Spleen (tissue), 11 donors: ENCODE data around the gene FBXO9. TPM values are rescaled to one million over a fixed set of nuclear protein-coding genes. Genes with fewer than 3 reads are reported as not detected.
"Not testable (repeated sequence)": the region's sequence is repeated elsewhere in the genome, so short reads cannot be mapped to it uniquely, and the experiment has no call there.

Source experiments
- DNase-seq: peaks from one replicate; pipeline ENCODE4 v3.0.0-alpha.2; 2020
- H3K27ac ChIP-seq, 8 donors: fragments of 200-600 bp; sonication (generic) in 7 of 8; 1 replicate in 4 of 8; 2 replicates in 4 of 8; pipeline versions ENCODE4 v1.5.0 to v1.8.0; 2016 to 2021; ENCODE audit warnings: inconsistent platforms in 4 of 8, mild to moderate bottlenecking in 4 of 8, moderate library complexity in 1 of 8
- H3K27me3 ChIP-seq, 7 donors: fragments of 200-600 bp; sonication (generic) in 6 of 7; replicated peaks in 1 of 7; 1 replicate in 4 of 7; 2 replicates in 3 of 7; pipeline versions ENCODE4 v1.5.0 to v1.8.0; 2016 to 2021; ENCODE audit warnings: inconsistent platforms in 3 of 7, mild to moderate bottlenecking in 1 of 7
- H3K36me3 ChIP-seq, 6 donors: fragments of 200-600 bp; sonication (generic) in 5 of 6; 1 replicate in 4 of 6; 2 replicates in 2 of 6; pipeline versions ENCODE4 v1.5.0 to v1.8.0; 2016 to 2021; ENCODE audit warnings: inconsistent platforms in 2 of 6
- H3K4me1 ChIP-seq, 6 donors: fragments of 200-600 bp; sonication (generic) in 5 of 6; 1 replicate in 3 of 6; 2 replicates in 3 of 6; pipeline versions ENCODE4 v1.5.0 to v1.8.0; 2016 to 2021; ENCODE audit warnings: inconsistent platforms in 3 of 6
- H3K4me3 ChIP-seq, 8 donors: fragments of 200-600 bp; sonication (generic) in 7 of 8; 1 replicate in 4 of 8; 2 replicates in 4 of 8; pipeline versions ENCODE4 v1.5.0 to v1.8.0; 2016 to 2021; ENCODE audit warnings: inconsistent platforms in 4 of 8, mild to moderate bottlenecking in 4 of 8, moderate library complexity in 2 of 8
- H3K9me3 ChIP-seq, 8 donors: fragments of 200-600 bp; sonication (generic) in 7 of 8; 1 replicate in 4 of 8; 2 replicates in 4 of 8; pipeline versions ENCODE4 v1.5.0 to v1.8.0; 2016 to 2021; ENCODE audit warnings: inconsistent platforms in 4 of 8
- CTCF ChIP-seq, 11 experiments: fragments of 200-600 bp in 7 of 11; fragments of 450-650 bp in 4 of 11; sonication (generic) in 4 of 11; IDR thresholded peaks in 8 of 11; conservative IDR thresholded peaks in 3 of 11; 1 replicate in 7 of 11; 2 replicates in 4 of 11; pipeline versions ENCODE4 v1.4.0 to v1.8.0; 2016 to 2021; ENCODE audit warnings: antibody characterized with exemption in 11 of 11, inconsistent platforms in 4 of 11, mild to moderate bottlenecking in 1 of 11
- POLR2A ChIP-seq, 3 donors: fragments of 450-650 bp; IDR thresholded peaks; one replicate each; pipeline ENCODE4 v1.5.1; 2017; ENCODE audit warnings: antibody characterized with exemption in 3 of 3, mild to moderate bottlenecking in 1 of 3
- POLR2AphosphoS5 ChIP-seq, 3 donors: sonication (generic); formaldehyde crosslinking; IDR thresholded peaks; one replicate each; pipeline ENCODE4 v1.5.1; 2017; ENCODE audit warnings: antibody characterized with exemption in 3 of 3
- WGBS, 5 donors: extraction: QIAGEN DNeasy Blood & Tissue Kit in 3 of 5; methylation state at CpG; one replicate each; pipeline versions ENCODE4 v1.1.5 to v1.1.7; 2013 to 2018; 5-methylcytosine and 5-hydroxymethylcytosine counted together
- intact Hi-C: fragments of 100-400 bp; cut with DNase I; formaldehyde crosslinking; loops from one replicate; pipeline ENCODE4 v1.15.0; 2023; ENCODE audit warnings: low total_unique reads
- polyA plus RNA-seq, 3 donors: library from polyadenylated mRNA; stranded (reverse); fragments of 200-250 nt; gene quantifications; one replicate each; pipeline ENCODE4 v1.2.1, GENCODE V29; 2013
- total RNA-seq, 7 donors: library from RNA; depleted of rRNA in 3 of 7; stranded (reverse); fragments of >200 nt in 3 of 7; fragmentation: NEBNext Ultra II Directional in 4 of 7; extraction: Animal tissue kit (Norgen Biotek cat#: 25700) in 4 of 7; gene quantifications; one replicate each; pipeline versions ENCODE4 v1.1.0 to v1.2.1, GENCODE V29; 2016 to 2021
- donor health status: healthy with polysubstance abuse.
- donor health status: DM: no; HTN: no; CAD: no; lungs with moderate emphysema.
- donor health status: DM: no; HTN: no; CAD: no.
- donor health status: Bipolar disorder and iron deficiency.
- donor health status: healthy.
- donor health status: DM: no; HTN: no; CAD: no.
- donor health status: DM: yes; HTN: yes; CAD: no.

FBXO9 gene
- total and polyA plus RNA-seq, 10 donors, result 21.4 to 115 (median 69.5) TPM

- intact Hi-C loops, result no loop called here
- DNase-seq, result no peak
Measured at GRCh38 chr6:53058388-53059195, 6.6 kb upstream of the FBXO9 start.

GRCh38 chr6:53059648-53060589, 5.3 kb upstream of the FBXO9 start:
- peak overlapping the region in 1 of 8 donors; percentile 95 for H3K27ac ChIP-seq

More at GRCh38 chr6:53058388-53059195, 6.6 kb upstream of the FBXO9 start:
- Histone ChIP-seq H3K4me1 (peaks cover 25 to 72% (median 49%) of the 10 kb centered on the region in 6 donors), H3K9me3 (no peaks in the 10 kb centered on the region), H3K27ac (no peak overlapping the region), H3K4me3 (no peak overlapping the region), H3K27me3 (no peaks in the 10 kb centered on the region), H3K36me3 (peaks cover 0 to 12% (median 0%) of the 10 kb centered on the region in 6 donors)
- 83 to 90% (median 87%) methylated on average over 4 of the region's 4 CpGs for WGBS, 5 donors
- no peak for TF ChIP-seq POLR2A (IDR thresholded peaks at IDR 0.05)
- no peak for TF ChIP-seq CTCF (IDR thresholded peaks at IDR 0.05 in 8 of 11, conservative IDR thresholded peaks at IDR 0.05 in 3 of 11)
- no peak for TF ChIP-seq POLR2AphosphoS5 (IDR thresholded peaks at IDR 0.05)

GRCh38 chr6:53062169-53062539, 3.0 kb upstream of the FBXO9 start:
- H3K27ac ChIP-seq, result peak overlapping the region; percentile 82 to 95 (median 91)
- TF ChIP-seq CTCF (IDR thresholded peaks at IDR 0.05 in 8 of 11, conservative IDR thresholded peaks at IDR 0.05 in 3 of 11), result no peak
- no peak for TF ChIP-seq POLR2AphosphoS5 (IDR thresholded peaks at IDR 0.05)
- TF ChIP-seq POLR2A (IDR thresholded peaks at IDR 0.05), result no peak
- no peaks in the 10 kb centered on the region for H3K27me3 ChIP-seq
- 25 to 36% (median 27%) methylated on average over 5 of the region's 5 CpGs for WGBS, 5 donors
- no peak for DNase-seq
- H3K9me3 ChIP-seq, result no peaks in the 10 kb centered on the region
- H3K4me3 ChIP-seq, result peak overlapping the region; percentile 62 to 95 (median 80)
- H3K4me1 ChIP-seq, result peaks cover 37 to 78% (median 58%) of the 10 kb centered on the region in 6 donors
- H3K36me3 ChIP-seq, result no peaks in the 10 kb centered on the region
- intact Hi-C loops, result no loop called here

More at GRCh38 chr6:53059648-53060589, 5.3 kb upstream of the FBXO9 start:
- no peaks in the 10 kb centered on the region for H3K9me3 ChIP-seq
- peaks cover 29 to 82% (median 56%) of the 10 kb centered on the region in 6 donors for H3K4me1 ChIP-seq
- DNase-seq, result no peak
- H3K27me3 ChIP-seq, result no peaks in the 10 kb centered on the region
- WGBS, 5 donors, result 58 to 81% (median 66%) methylated on average over 3 of the region's 3 CpGs
- TF ChIP-seq POLR2AphosphoS5 (IDR thresholded peaks at IDR 0.05) (no peak), CTCF (IDR thresholded peaks at IDR 0.05 in 8 of 11, conservative IDR thresholded peaks at IDR 0.05 in 3 of 11) (no peak), POLR2A (IDR thresholded peaks at IDR 0.05) (no peak)
- peak overlapping the region in 5 of 8 donors; percentile 72 to 95 (median 82) for H3K4me3 ChIP-seq
- intact Hi-C loops, result no loop called here
- peaks cover 0 to 4% (median 0%) of the 10 kb centered on the region in 6 donors for H3K36me3 ChIP-seq

GRCh38 chr6:53064255-53064654, 949 bp upstream of the FBXO9 start:
- H3K9me3 ChIP-seq, H3K27me3 ChIP-seq, intact Hi-C loops, H3K36me3 ChIP-seq: not testable (repeated sequence)
- peak; percentile 84 for DNase-seq
- Histone ChIP-seq H3K27ac (peak overlapping the region in 6 of 8 donors; percentile 88 to 97 (median 95)), H3K4me1 (peaks cover 39 to 81% (median 68%) of the 10 kb centered on the region in 6 donors), H3K4me3 (peak overlapping the region in 5 of 8 donors; percentile 86 to 99 (median 96))
- WGBS, 5 donors, result 70 to 80% (median 73%) methylated on average over 16 of the region's 16 CpGs
